Measurements from ENCODE around the gene KCNH8. TPM values are rescaled to one million over a fixed set of nuclear protein-coding genes. Genes with fewer than 3 reads are reported as not detected.

KCNH8 gene
- total RNA-seq, 1 experiment from 2014 or later, result not detected

DNA sequence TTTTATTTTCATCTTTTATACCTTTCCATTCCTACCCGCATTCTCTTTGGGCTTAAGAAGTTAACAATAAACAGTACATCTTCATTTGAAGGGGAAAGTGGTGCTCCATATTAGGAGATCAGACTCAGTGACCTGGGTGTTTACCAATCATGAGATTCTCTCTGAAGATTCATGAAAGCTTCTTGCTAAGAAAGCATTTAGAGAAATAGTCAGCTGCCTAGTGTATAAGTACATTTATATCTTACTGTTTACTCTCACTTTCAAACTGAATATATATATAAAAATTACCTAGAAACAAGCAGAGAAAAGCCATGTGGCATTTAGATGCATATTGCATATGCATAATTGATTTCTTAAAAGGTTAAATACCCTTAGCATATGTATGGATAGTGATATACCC is 100.5 kb downstream of the KCNH8 start:
- DNase-seq (ENCODE audit: low read depth), result no peak

DNA sequence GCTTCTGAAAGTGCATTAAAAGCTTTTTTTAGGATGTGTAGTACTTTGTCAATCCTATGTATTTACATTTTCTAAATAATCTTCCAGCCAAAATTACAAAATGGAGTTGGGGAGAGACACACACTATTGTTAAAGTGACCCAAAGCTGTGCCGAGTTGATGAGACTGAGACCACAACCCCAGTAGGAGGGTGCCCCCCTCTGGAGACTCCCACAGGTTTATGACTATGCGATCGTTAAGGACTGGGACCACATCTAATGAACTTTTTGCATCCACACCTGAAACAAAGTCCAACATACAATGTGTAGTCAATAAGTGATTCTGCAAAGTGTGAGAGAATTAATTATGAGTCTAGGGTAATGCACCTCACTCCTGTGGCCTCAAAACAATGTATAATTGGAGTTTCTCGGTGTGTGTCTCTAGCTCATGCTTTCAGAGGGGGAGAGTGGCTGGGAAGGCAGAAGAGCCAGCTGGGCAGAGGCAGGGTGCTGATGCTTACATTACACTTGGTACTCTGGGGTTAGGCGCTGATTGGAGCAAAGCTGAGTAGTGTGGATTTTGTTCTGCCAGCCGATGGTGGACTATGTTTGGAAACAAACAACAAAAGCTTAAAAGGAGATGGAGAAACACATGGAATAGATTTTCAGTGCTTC is 102.8 kb downstream of the KCNH8 start:
- no peak for DNase-seq (ENCODE audit: low read depth)

GRCh38 chr3:19254189-19254588 is 105.9 kb downstream of the KCNH8 start:
- DNase-seq (ENCODE audit: low read depth), result no peak

DNA sequence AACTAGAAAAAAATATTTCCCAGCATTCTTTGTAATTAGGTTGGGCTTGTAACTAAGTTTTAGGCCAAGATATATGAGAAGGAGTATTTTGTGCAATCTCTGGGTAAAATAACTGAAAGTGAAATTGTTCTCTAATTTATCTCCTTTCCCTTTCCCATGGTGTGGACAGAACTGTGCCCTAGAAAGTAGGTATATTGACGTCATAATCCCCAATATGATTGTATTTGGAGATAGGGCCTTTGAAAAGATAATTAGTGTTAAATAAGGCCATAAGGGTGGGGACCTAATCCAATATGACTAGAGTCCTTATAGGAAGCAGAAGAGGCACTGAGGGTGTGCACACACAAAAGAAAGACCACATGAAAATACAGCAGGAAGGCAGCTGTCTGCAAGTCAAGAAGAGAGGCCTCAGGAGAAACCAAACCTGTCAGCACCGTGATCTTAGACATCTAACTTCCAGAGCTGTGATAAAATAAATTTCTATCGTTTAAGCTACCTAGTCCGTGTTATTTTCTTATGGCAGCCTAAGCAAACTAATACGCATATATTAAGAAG is 106.6 kb downstream of the KCNH8 start:
- no peak for DNase-seq (ENCODE audit: low read depth)

DNA sequence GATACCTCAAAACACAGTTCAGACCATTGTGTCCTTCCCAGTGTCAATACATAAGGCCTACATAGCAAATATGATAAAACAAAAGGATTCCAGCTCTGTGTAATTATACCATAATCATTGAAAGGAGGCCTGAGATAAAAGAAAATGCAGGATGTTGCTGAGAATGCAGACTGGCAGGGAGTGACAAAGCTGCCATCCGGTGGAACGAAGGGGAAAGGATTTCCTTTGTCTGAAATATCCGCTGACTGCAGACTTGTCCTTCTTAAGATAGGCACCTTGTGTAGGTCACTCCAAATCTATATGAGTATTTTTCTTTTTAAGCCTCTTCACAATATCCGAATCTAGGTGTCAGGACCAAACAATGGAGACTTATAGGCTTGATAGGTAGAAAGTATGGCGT is 108.0 kb downstream of the KCNH8 start:
- no peak for DNase-seq (ENCODE audit: low read depth)

GRCh38 chr3:19263606-19264005 is 115.3 kb downstream of the KCNH8 start:
- no peak for DNase-seq (ENCODE audit: low read depth)

DNA sequence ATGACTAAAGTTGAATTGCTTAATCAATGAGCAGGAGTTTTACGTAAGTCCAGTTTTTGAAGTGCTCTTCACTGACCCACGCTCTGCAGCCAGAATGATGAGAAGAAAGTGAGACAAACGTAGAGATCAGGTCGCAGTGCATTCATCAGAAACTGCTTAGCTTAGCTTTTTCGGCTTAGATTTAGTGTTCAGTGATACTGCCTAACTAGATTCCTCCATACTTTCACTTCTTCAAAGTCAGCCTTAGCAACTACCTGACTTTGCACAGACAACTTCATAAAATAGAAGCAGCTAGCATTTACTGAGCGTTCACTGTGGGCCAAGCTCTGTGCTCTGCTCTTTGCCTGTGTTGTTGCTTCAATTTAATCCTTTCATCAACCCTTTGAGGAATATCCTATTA is 116.1 kb downstream of the KCNH8 start:
- no peak for DNase-seq (ENCODE audit: low read depth)

DNA sequence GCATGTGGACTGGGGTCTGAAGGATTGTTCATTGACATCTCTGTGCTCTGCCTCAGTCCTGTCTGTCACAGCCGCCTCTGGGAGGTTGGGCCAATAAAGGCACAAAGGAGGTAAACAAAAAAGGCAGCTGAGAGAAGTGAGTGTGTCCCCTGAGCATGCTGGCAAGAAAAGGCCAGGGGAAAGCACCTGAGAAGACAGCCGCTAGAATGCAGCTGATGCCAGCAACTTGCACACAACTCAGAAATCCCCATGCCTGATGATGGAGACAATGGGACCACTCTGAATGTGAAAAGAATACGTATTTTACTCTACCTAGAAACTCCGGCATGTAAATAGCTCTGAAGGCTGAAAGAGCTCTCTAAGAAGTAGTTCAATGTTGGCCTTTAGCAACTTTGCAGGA is 118.7 kb downstream of the KCNH8 start:
- DNase-seq (ENCODE audit: low read depth), result no peak

DNA sequence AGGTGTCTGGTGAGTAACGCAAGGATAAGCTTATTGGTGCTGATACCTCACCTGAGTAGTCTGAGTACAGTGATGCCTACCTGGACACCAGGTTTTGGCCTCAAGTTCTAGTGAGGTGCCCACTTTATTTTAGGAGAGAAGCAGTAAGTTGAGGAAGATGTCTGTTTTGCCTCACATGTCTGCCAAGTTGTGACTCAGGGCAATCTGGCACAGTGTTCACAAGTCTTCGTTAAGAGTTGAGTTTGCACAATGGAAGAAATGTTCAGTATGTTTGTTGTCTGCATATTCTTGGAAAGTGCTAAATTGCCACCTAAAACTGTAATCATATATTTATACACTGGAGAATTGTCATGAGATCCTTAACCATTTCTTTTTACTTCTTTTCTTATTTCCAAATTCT is 122.2 kb downstream of the KCNH8 start:
- DNase-seq (ENCODE audit: low read depth), result no peak

- DNase-seq (ENCODE audit: low read depth), result no peak
These were observed 124.0 kb downstream of the KCNH8 start for GRCh38 chr3:19272296-19272695.

GRCh38 chr3:19273091-19273490 is 124.8 kb downstream of the KCNH8 start:
- DNase-seq (ENCODE audit: low read depth), result no peak

DNA sequence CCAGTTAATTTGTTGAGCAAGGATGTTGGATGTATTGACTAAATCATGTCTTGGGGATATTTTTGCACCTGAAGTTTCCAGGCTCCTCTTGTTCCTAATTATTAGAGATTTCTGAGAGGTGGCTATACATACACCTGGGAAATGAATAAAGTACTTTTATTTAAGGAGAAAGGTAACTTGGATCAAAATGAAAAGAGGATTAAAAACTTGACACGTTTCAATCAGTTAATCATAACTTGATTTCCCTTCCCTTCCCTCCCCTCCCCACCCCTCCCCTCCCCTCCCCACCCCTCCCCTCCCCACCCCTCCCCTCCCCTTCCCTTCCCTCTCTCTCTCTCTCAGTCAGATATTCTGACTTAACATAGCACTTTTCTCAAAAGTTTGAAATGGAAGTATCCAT is 126.3 kb downstream of the KCNH8 start:
- DNase-seq (ENCODE audit: low read depth), result no peak

GRCh38 chr3:19284974-19285373 is 136.7 kb downstream of the KCNH8 start:
- DNase-seq (ENCODE audit: low read depth), result no peak

GRCh38 chr3:19293295-19293694 is 145.0 kb downstream of the KCNH8 start:
- no peak for DNase-seq (ENCODE audit: low read depth)

- no peak for DNase-seq (ENCODE audit: low read depth)
These were observed 146.9 kb downstream of the KCNH8 start for GRCh38 chr3:19295208-19295607.

GRCh38 chr3:19331931-19332330 is 183.6 kb downstream of the KCNH8 start:
- no peak for DNase-seq (ENCODE audit: low read depth)

GRCh38 chr3:19334120-19334519 is 185.8 kb downstream of the KCNH8 start:
- DNase-seq (ENCODE audit: low read depth), result no peak

DNA sequence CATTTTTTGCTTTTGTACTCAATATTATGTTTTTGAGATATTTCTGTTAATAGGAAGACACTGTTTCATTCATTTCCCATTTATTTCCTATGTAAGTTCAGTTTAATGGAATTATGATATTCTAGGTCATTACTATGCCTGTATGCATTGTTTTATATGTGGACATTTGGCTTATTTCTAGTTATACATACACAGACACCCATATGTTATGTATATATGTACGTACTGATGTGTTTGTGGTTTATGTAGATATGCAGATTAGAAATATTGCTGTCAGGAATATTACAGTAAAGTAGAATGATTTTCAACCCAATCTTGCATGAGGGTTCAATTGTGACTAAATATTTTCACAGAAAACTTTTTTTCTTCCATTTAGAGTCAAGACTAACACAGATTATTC is 190.5 kb downstream of the KCNH8 start:
- no peak for DNase-seq (ENCODE audit: low read depth)

DNA sequence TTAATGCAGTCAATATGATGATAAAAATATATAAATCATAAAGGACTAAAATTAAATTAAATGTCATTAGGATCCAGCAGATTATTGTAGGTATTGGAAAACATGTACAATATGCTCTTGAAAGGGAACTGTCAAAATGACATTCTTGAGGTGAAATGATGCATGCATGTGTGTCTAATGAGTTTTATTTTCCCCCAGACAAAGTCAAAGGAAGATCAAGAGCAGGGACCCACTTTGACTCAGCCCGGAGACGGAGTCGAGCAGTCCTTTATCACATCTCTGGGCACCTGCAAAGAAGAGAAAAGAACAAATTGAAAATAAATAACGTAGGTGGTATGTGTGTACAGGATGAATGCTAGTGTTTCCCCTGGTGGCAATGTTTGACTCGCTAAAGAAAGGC is 194.1 kb downstream of the KCNH8 start:
- DNase-seq (ENCODE audit: low read depth), result no peak

DNA sequence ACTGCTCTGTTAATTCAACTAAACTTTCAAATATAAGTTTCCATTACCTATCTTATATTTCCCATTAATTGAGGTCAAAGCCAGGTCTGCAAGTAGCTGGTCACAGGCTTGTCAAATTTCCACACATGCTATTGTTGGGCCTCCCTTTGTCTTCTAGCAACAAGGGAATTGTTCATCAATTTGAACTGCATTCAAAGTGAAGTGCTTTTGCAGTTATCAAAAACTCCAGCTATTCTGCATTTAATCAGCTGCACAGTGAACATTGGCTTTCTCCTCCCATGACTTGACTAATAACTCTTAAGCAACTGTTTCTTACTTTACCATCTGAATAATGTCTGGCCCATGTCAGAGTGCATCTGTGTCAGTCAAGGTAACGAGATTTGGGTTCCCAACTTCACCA is 198.4 kb downstream of the KCNH8 start:
- DNase-seq (ENCODE audit: low read depth), result no peak

DNA sequence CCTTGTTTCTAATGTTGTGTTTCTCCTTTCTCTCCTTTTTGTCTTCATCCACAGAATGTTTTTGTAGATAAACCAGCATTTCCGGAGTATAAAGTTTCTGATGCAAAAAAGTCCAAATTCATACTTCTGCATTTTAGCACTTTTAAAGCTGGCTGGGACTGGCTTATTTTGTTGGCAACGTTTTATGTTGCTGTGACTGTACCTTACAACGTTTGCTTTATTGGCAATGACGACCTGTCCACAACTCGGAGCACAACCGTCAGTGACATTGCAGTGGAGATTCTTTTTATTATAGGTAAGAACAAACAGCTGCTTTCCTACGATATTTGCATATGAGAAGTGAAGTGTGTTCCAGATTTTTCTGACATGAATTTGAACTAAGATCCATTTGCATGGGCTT is 199.4 kb downstream of the KCNH8 start:
- DNase-seq (ENCODE audit: low read depth), result no peak

GRCh38 chr3:19348500-19348899 is 200.2 kb downstream of the KCNH8 start:
- no peak for DNase-seq (ENCODE audit: low read depth)

- DNase-seq (ENCODE audit: low read depth), result peak; percentile 2
These were observed 200.7 kb downstream of the KCNH8 start for GRCh38 chr3:19348941-19349564.

Measured in HT1080 (cell line).